OCI-LY7 (cell line): Measurements from ENCODE around the gene CEP192. TPM values are rescaled to one million over a fixed set of nuclear protein-coding genes. Genes with fewer than 3 reads are reported as not detected.

ENCODE experiments used
- BruUV-seq: library from RNA; stranded (reverse); fragments of 400-500 nt; replicated peaks from 2 replicates; lab custom pipeline; 2021; lab: Mats Ljungman, UMichigan
- CTCF ChIA-PET: fragments of 300-600 bp; sonication (Branson Sonifier 250); formaldehyde crosslinking; loops from one replicate; lab custom pipeline; 2022; ENCODE audit warnings: antibody characterized with exemption; ENCODE audit not compliant: unreplicated experiment; lab: Charles Lee
- POLR2A ChIA-PET: fragments of 300-600 bp; sonication (Branson Sonifier 250); formaldehyde crosslinking; loops from one replicate; lab custom pipeline; 2022; ENCODE audit warnings: antibody characterized with exemption; lab: Charles Lee
- DNase-seq: peaks from one replicate; pipeline ENCODE4 v3.0.0-alpha.2; 2015; ENCODE audit warnings: low spot score
- H2AFZ ChIP-seq: fragments of 200-600 bp; sonication (generic), shearing (Covaris generic); 2 replicates; pipeline ENCODE4 v1.6.1; 2014; ENCODE audit warnings: mild to moderate bottlenecking, antibody characterized with exemption, low read length, moderate library complexity
- H3K27ac ChIP-seq: fragments of 200-600 bp; sonication (generic); 2 replicates; pipeline ENCODE4 v1.5.1; 2014; ENCODE audit warnings: mixed run types, low read depth, mild to moderate bottlenecking, moderate library complexity, low read length, inconsistent platforms; ENCODE audit not compliant: poor library complexity, severe bottlenecking
- H3K36me3 ChIP-seq: fragments of 200-600 bp; sonication (generic); 2 replicates; pipeline ENCODE4 v1.6.1; 2014; ENCODE audit warnings: mild to moderate bottlenecking, antibody characterized with exemption, low read length, moderate library complexity, mixed read lengths; ENCODE audit not compliant: insufficient read depth
- H3K4me1 ChIP-seq: fragments of 200-600 bp; sonication (generic); 2 replicates; pipeline ENCODE4 v1.5.1; 2014; ENCODE audit warnings: mild to moderate bottlenecking, low read length; ENCODE audit not compliant: insufficient read depth, poor library complexity, severe bottlenecking
- H3K4me2 ChIP-seq: fragments of 200-600 bp; sonication (generic); 2 replicates; pipeline ENCODE4 v1.6.1; 2014; ENCODE audit warnings: mild to moderate bottlenecking, low read length
- H3K4me3 ChIP-seq: fragments of 200-600 bp; sonication (generic); 2 replicates; pipeline ENCODE4 v1.5.1; 2014; ENCODE audit warnings: mild to moderate bottlenecking, low read depth, low read length; ENCODE audit not compliant: poor library complexity, severe bottlenecking
- H3K79me2 ChIP-seq: fragments of 200-600 bp; sonication (generic); 2 replicates; pipeline ENCODE4 v1.6.1; 2016; ENCODE audit warnings: low read depth, mild to moderate bottlenecking, low read length, moderate library complexity, mixed read lengths; ENCODE audit not compliant: insufficient read depth
- H3K9me2 ChIP-seq: fragments of 200-600 bp; sonication (generic); 2 replicates; pipeline ENCODE4 v1.6.1; 2016; ENCODE audit warnings: mild to moderate bottlenecking, low read length, mixed read lengths; ENCODE audit not compliant: insufficient read depth
- H3K9me3 ChIP-seq: fragments of 200-600 bp; sonication (generic); 2 replicates; pipeline ENCODE4 v1.6.1; 2014; ENCODE audit warnings: mild to moderate bottlenecking, mixed run types, low read length, mixed read lengths
- H4K20me1 ChIP-seq: fragments of 200-600 bp; sonication (generic); 2 replicates; pipeline ENCODE4 v1.6.1; 2014; ENCODE audit warnings: mild to moderate bottlenecking, antibody characterized with exemption, low read length, moderate library complexity, mixed read lengths; ENCODE audit not compliant: insufficient read depth
- EZH2phosphoT487 ChIP-seq: fragments of 200-600 bp; sonication (generic); IDR thresholded peaks from 2 replicates; pipeline ENCODE4 v1.6.1; 2018; ENCODE audit warnings: low read depth, borderline replicate concordance, mild to moderate bottlenecking, mixed run types, antibody characterized with exemption, low read length, moderate library complexity, mixed read lengths
- intact Hi-C: fragments of 100-400 bp; cut with micrococcal nuclease; formaldehyde crosslinking; loops from one replicate; pipeline ENCODE4 v1.10.0; 2022; ENCODE audit not compliant: unreplicated experiment
- total RNA-seq, 2 experiments: library from RNA; depleted of rRNA in 1 of 2; stranded (reverse); fragments of >200 nt in 1 of 2; shearing (Covaris generic) in 1 of 2; gene quantifications; 2 replicates each; pipeline ENCODE4 v1.2.3, GENCODE V29; 2014 to 2022
- TF ChIP-seq, protein P1 (sequence below): fragments of 200-600 bp; sonication (generic); conservative IDR thresholded peaks from 2 replicates; pipeline ENCODE4 v1.5.1; 2014; ENCODE audit warnings: mild to moderate bottlenecking, antibody characterized with exemption, low read length, moderate library complexity, mixed read lengths

The CEP192 gene
- total RNA-seq, 2 experiments from 2014 or later = 55.5 to 59.9 TPM

DNA sequence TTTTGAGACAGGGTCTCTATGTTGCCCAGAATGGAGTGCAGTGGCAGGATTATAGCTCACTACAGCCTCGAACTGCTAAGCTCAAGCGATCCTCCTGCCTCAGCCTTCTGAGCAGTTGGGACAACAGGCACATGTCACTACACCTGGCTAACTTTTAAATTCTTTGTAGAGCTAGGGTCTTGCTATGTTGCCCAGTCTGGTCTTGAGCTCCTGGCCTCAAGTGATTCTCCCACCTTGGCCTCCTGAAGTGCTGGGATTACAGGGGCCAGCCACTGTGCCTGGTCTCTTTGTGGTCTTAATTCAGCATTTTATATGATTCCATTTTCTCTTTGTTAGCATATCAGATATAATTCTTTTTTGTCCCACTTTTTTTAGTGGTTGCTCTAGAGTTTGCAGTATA is 34.1 kb downstream of the CEP192 start:
- BruUV-seq = no TSS peak
- no peak overlapping the region for H3K4me3 ChIP-seq
- H3K79me2 ChIP-seq = peaks cover 23% of the 10 kb centered on the region; the same call in 1 of the 2 replicates
- TF ChIP-seq, protein P1, sequence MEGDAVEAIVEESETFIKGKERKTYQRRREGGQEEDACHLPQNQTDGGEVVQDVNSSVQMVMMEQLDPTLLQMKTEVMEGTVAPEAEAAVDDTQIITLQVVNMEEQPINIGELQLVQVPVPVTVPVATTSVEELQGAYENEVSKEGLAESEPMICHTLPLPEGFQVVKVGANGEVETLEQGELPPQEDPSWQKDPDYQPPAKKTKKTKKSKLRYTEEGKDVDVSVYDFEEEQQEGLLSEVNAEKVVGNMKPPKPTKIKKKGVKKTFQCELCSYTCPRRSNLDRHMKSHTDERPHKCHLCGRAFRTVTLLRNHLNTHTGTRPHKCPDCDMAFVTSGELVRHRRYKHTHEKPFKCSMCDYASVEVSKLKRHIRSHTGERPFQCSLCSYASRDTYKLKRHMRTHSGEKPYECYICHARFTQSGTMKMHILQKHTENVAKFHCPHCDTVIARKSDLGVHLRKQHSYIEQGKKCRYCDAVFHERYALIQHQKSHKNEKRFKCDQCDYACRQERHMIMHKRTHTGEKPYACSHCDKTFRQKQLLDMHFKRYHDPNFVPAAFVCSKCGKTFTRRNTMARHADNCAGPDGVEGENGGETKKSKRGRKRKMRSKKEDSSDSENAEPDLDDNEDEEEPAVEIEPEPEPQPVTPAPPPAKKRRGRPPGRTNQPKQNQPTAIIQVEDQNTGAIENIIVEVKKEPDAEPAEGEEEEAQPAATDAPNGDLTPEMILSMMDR = no peak
- no peak for TF ChIP-seq EZH2phosphoT487
- DNase-seq = no peak
- no peaks in the 10 kb centered on the region for H3K9me2 ChIP-seq
- peaks cover 8% of the 10 kb centered on the region for H3K4me1 ChIP-seq
- H3K27ac ChIP-seq = no peak overlapping the region
- peaks cover 94% of the 10 kb centered on the region for H3K36me3 ChIP-seq
- POLR2A ChIA-PET = no interaction called here
- no peak overlapping the region for H3K4me2 ChIP-seq
- H3K9me3 ChIP-seq = peaks cover 6% of the 10 kb centered on the region; the same call in 1 of the 2 replicates
- CTCF ChIA-PET = no interaction called here
- H4K20me1 ChIP-seq = no peaks in the 10 kb centered on the region
- H2AFZ ChIP-seq = no peak overlapping the region
- intact Hi-C loops = no loop called here

DNA sequence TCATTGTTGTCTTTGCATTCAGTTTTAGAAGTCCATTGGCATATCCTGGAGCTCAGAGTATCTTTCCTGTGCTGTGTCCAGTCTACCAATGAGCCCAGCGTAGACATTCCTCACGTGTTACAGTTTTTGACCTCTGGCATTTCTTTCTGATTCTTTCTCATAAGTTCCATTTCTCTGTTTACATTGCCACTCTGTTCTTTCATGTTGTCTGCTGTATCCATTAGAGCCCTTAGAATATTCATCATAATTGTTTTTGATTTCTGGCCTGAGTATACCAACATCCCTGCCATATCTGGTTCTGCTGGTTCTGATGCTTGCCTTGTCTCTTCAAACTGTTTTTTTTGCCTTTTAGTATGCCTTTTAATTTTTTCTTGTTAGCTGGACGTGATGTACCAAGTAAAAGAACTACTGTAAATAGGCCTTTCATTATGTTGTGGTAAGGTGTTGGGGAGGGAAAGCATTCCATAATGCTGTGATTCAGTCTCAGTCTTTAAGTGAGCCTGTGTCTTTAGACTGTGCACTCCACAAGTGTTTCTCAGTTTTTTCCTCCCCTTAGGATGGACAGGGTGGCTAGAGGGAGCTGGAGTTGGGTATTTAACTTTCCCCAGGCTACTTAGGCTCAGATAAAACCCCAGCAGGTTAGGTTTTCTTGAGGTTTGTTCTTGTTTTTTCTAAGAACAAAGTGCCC is 35.6 kb downstream of the CEP192 start:
- H3K9me3 ChIP-seq = peaks cover 6% of the 10 kb centered on the region; the same call in 1 of the 2 replicates
- CTCF ChIA-PET = no interaction called here
- H3K4me2 ChIP-seq = no peak overlapping the region
- no peaks in the 10 kb centered on the region for H4K20me1 ChIP-seq
- H2AFZ ChIP-seq = no peak overlapping the region
- no peak overlapping the region for H3K4me3 ChIP-seq
- peaks cover 23% of the 10 kb centered on the region; the same call in 1 of the 2 replicates for H3K79me2 ChIP-seq
- TF ChIP-seq, protein P1 = no peak
- no peak for TF ChIP-seq EZH2phosphoT487
- intact Hi-C loops = no loop called here
- H3K36me3 ChIP-seq = peaks cover 92% of the 10 kb centered on the region
- no TSS peak for BruUV-seq
- POLR2A ChIA-PET = interaction anchor here (0.6 kb wide), 1 partner anchor 143 kb away, joined by 3 read pairs; no protein-coding TSS in a partner anchor
- no peak for DNase-seq
- H3K9me2 ChIP-seq = no peaks in the 10 kb centered on the region
- H3K27ac ChIP-seq = no peak overlapping the region
- H3K4me1 ChIP-seq = peaks cover 2% of the 10 kb centered on the region

- TF ChIP-seq EZH2phosphoT487 = no peak
- TF ChIP-seq, protein P1 = no peak
- Histone ChIP-seq H3K4me1 (no peaks in the 10 kb centered on the region), H3K9me2 (no peaks in the 10 kb centered on the region), H3K36me3 (peaks cover 92% of the 10 kb centered on the region), H3K4me3 (no peak overlapping the region), H3K79me2 (peaks cover 8% of the 10 kb centered on the region; the same call in 1 of the 2 replicates), H2AFZ (no peak overlapping the region), H3K27ac (no peak overlapping the region), H3K9me3 (no peaks in the 10 kb centered on the region), H3K4me2 (no peak overlapping the region), H4K20me1 (no peaks in the 10 kb centered on the region)
- BruUV-seq = no TSS peak
- CTCF ChIA-PET = no interaction called here
- no peak for DNase-seq
- POLR2A ChIA-PET = no interaction called here
- intact Hi-C loops = no loop called here
Observed at GRCh38 chr18:13028869-13029268, 37.7 kb downstream of the CEP192 start.
